GM19025 (cell line): Measurements from ENCODE around the gene SMIM24.
"Not testable (repeated sequence)": the region's sequence is repeated elsewhere in the genome, so short reads cannot be mapped to it uniquely, and the experiment has no call there.

Experiments
- ATAC-seq: cut with Tn5 transposase; IDR thresholded peaks from one replicate; pipeline ENCODE4 v1.9.1; 2021; ENCODE audit warnings: mild to moderate bottlenecking, low read depth, moderate library complexity; ENCODE audit not compliant: unreplicated experiment

Gene SMIM24

DNA sequence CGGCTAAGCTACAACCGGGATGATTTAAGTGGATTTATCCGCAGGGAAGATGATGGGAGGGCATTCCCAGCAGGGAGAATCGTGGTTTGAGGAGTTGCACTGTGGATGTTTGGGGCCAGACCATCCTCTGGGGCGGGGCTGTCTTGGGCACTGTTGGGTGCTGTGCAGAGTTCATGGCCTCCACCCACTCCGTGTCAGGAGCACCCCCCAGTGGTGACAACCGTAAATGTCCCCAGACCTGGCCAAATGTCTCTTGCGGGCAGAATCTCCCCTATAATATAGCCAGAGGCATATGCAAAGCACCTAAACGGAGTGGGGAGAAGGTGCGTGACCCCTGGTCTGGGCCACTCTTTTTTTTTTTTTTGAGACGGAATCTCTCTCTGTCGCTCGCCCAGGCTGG is 40.2 kb downstream of the SMIM24 start:
- no peak for ATAC-seq

DNA sequence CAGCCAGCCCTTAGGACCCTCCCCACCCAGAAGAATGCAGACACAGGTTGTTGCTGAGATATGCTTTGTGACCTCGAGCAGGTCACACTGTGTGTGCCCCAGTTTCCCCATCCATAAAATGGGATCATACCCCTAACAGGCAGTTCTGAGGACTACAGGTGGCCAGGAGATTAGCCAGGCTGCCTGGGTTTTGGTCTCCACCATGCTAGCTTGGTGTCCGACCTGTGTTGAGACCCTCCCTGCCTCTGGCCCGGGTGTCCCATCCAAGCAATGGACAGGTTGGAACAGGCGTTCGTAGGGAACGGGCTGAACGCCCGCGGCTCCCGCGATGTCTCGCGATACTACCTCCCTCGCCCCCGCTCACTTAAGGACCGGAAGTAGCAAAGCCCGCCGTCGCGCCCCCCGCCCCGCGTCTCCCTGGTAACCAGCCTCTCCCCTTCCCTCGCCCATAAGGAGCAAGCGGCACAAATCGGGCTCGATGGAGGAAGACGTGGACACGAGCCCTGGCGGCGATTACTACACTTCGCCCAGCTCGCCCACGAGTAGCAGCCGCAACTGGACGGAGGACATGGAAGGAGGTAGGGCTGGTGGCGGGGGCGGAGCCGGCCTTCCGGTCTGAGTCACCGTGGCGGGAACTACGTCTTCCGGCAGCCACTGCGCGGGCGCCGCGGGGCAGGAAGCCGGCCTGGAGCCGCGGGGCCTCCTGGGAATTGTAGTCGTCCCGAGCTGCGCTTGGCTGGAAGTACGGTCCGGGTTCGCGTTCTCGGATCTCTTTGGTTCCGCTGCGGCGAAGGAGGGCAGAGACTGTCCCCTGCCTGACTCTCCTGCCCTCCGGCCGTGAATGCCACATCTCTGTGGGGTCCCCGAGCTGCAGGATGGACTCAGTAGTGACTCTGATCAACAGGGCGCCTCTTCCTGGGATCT is 45.4 kb downstream of the SMIM24 start:
- peak; percentile 93 for ATAC-seq

DNA sequence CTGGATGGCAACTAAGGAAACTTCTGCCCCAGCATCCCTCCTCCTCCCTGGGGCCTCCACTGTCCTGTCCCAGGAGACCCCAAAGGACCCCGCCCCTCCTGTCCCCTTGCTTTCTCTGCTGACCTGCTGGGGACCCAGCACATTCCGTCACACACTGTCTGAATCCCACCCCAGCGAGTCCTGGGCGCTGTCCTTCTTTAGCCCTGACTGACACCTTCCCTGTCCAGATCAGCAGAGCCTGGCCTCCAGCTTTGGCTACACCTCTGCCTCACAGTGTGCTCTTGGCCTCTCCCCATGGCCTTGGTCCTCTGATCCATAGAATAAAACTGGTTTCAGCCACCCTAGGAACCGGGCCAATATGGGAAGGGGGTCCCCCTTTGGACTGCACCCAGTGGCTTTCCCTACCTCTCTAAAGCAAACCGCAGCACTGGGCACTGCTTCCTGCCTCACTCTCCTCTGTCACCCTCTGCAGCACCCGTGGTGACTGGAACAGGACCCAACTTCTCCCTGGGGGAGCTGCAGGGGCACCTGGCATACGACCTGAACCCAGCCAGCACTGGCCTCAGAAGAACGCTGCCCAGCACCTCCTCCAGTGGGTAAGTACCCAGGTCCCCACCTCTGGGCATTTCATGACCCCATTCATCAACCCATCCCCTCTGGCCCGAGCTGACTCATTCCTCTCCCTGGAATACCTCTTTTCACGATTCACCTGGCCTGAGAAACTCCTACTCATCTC is 46.4 kb downstream of the SMIM24 start:
- no peak for ATAC-seq

DNA sequence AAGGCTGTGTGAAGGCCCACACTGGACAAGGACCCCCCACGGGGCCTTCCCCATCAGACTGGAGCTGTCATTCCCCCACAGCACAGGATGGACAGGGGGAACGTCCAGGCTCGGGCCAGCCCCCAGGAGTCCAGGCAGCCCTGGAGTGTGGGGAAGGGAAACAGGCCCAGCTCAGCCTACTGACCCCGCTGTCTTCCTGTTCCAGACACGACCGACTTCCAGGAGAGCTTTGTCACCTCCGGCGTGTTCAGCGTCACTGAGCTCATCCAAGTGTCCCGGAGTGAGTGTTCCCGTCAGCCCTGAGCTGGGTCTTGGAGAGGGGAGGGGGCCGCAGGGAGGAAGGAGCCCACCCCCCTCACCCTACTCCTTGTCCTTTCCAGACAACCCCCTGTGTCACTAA is 47.0 kb downstream of the SMIM24 start:
- ATAC-seq = no peak

DNA sequence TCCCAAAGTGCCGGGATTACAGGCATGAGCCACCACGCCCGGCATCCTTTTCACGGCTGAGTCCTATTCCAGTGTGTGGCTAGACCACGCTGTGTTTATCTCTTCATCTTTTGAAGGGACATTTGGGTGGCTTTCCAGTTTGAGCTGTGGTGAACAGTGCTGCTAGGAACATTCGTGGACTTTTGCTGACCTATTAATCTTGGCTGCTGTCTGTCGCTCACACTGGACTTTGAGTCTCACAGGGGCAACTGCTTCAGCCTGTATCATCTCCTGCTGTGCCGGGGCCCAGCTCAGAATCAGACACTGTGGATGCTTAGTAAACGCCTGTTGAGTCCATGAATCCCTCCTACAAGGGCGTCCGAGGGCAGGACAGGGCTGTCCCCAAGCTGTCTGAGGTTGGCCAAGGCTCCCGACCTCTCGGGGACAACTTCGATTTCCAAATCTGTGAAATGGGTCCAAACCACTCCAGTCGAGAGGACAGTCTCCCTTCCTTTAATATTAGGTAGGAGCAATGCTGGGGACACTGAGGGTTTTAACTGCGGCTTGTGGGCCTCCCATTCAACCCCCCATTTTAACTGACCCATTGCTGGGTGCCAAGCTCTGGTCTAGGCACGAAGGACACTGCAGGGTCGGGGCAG is 48.4 kb downstream of the SMIM24 start:
- no peak for ATAC-seq

DNA sequence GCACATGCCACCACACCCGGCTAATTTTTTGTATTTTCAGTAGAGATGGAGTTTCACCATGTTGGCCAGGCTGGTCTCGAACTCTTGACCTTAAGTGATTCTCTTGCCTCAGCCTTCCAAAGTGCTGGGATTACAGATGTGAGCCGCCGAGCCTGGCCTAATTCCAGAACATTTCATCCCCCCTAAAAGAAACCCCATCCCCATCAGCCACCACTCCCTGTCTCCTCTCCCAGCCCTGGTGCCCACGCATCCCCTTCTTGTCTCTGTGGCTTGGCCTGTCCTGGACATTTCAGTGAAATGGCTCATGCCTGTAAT is 50.0 kb downstream of the SMIM24 start:
- ATAC-seq = not testable (repeated sequence)

DNA sequence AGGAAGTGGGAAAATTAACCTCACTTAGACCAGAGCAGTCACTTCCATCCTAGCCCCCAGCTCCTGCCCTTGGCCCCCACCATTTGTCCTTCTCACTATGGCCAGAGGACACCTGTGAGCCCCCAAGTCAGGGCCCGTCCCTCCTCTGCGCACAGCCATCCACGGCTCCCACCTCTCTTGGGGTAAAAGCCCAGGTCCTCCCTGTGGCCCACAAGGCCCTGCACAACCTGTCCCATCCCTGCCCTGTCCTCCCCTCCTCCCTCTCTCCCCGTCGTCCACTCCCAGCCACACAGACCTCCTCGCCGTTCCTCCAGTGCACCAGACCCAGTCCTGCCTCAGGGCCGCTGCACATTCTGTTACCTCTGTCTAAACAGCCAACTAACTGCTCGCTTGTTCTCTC is 53.9 kb downstream of the SMIM24 start:
- no peak for ATAC-seq
